ENCODE data around the gene DYNLT3.

DNA sequence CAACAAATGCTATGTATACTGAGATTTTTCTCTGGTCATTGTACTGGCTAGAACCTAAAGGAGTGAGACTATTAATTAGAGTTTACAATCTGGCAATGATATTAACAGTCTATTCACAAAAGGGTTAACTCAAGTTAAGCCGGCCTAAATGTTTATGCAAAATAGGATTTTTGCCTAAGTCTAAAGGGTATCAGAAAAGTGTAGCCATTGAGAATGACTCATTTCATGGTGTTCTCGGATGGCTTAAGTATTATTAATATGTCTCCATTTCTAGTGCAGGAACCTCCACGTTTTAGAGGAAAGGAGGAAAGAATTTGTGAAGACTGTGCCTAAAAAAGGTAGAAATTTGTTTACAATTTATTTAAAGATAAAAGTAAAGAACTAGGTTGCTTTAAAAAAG is 29.8 kb downstream of the DYNLT3 start:
- TF ChIP-seq, protein P1, sequence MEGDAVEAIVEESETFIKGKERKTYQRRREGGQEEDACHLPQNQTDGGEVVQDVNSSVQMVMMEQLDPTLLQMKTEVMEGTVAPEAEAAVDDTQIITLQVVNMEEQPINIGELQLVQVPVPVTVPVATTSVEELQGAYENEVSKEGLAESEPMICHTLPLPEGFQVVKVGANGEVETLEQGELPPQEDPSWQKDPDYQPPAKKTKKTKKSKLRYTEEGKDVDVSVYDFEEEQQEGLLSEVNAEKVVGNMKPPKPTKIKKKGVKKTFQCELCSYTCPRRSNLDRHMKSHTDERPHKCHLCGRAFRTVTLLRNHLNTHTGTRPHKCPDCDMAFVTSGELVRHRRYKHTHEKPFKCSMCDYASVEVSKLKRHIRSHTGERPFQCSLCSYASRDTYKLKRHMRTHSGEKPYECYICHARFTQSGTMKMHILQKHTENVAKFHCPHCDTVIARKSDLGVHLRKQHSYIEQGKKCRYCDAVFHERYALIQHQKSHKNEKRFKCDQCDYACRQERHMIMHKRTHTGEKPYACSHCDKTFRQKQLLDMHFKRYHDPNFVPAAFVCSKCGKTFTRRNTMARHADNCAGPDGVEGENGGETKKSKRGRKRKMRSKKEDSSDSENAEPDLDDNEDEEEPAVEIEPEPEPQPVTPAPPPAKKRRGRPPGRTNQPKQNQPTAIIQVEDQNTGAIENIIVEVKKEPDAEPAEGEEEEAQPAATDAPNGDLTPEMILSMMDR (IDR thresholded peaks at IDR 0.05), result no peak
- TF ChIP-seq, protein P2, sequence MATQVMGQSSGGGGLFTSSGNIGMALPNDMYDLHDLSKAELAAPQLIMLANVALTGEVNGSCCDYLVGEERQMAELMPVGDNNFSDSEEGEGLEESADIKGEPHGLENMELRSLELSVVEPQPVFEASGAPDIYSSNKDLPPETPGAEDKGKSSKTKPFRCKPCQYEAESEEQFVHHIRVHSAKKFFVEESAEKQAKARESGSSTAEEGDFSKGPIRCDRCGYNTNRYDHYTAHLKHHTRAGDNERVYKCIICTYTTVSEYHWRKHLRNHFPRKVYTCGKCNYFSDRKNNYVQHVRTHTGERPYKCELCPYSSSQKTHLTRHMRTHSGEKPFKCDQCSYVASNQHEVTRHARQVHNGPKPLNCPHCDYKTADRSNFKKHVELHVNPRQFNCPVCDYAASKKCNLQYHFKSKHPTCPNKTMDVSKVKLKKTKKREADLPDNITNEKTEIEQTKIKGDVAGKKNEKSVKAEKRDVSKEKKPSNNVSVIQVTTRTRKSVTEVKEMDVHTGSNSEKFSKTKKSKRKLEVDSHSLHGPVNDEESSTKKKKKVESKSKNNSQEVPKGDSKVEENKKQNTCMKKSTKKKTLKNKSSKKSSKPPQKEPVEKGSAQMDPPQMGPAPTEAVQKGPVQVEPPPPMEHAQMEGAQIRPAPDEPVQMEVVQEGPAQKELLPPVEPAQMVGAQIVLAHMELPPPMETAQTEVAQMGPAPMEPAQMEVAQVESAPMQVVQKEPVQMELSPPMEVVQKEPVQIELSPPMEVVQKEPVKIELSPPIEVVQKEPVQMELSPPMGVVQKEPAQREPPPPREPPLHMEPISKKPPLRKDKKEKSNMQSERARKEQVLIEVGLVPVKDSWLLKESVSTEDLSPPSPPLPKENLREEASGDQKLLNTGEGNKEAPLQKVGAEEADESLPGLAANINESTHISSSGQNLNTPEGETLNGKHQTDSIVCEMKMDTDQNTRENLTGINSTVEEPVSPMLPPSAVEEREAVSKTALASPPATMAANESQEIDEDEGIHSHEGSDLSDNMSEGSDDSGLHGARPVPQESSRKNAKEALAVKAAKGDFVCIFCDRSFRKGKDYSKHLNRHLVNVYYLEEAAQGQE (IDR thresholded peaks at IDR 0.05; ENCODE audit: insufficient read depth in 1 of 2, low read depth in 2 of 2, low read length in 1 of 2), result no peak
- TF ChIP-seq POLR2AphosphoS5 (IDR thresholded peaks at IDR 0.05; ENCODE audit: low read depth, low read length), result no peak

All from Panc1 (cell line).